Panc1 (cell line): Measurements from ENCODE around the gene ERG28. TPM values are rescaled to one million over a fixed set of nuclear protein-coding genes. Genes with fewer than 3 reads are reported as not detected.

Experiments used
- ATAC-seq: fragments of 200-7000 bp; cut with Tn5 transposase; 2 replicates; pipeline ENCODE4 v1.9.1; 2020; ENCODE audit warnings: mild to moderate bottlenecking, moderate library complexity
- BruUV-seq: library from RNA; stranded (reverse); fragments of 400-500 nt; replicated peaks from 2 replicates; lab custom pipeline; 2021; lab: Mats Ljungman, UMichigan
- CTCF ChIA-PET: fragments of 300-600 bp; sonication (Branson Sonifier 250); formaldehyde crosslinking; loops from one replicate; lab custom pipeline; 2022; ENCODE audit warnings: antibody characterized with exemption; lab: Charles Lee
- POLR2A ChIA-PET: fragments of 300-600 bp; sonication (Branson Sonifier 250); formaldehyde crosslinking; loops from one replicate; lab custom pipeline; 2022; ENCODE audit warnings: antibody characterized with exemption; lab: Charles Lee
- DNase-seq: peaks from one replicate; pipeline ENCODE4 v3.0.0-alpha.2; 2010; ENCODE audit warnings: low read depth, low spot score
- H3K27ac ChIP-seq: 2 replicates; pipeline ENCODE4 v1.5.1; 2011; ENCODE audit warnings: mild to moderate bottlenecking, low read length, inconsistent platforms
- H3K27me3 ChIP-seq: fragments of 200-500 bp; sonication (Bioruptor generic); 2 replicates; pipeline ENCODE4 v1.6.0; 2014; ENCODE audit warnings: low read length, inconsistent platforms; ENCODE audit not compliant: control insufficient read depth, insufficient read depth
- H3K36me3 ChIP-seq: fragments of 200-500 bp; sonication (Bioruptor generic); 2 replicates; pipeline ENCODE4 v1.5.1; 2014; ENCODE audit warnings: inconsistent platforms, mild to moderate bottlenecking, low read length, moderate library complexity; ENCODE audit not compliant: control insufficient read depth, insufficient read depth
- H3K4me1 ChIP-seq: 2 replicates; pipeline ENCODE4 v1.5.1; 2011; ENCODE audit warnings: inconsistent platforms, mild to moderate bottlenecking, low read length, moderate library complexity; ENCODE audit not compliant: control insufficient read depth, insufficient read depth
- H3K4me3 ChIP-seq, 2 experiments: 2 replicates each; pipeline ENCODE4 v1.5.1; 2011 to 2012; ENCODE audit warnings: low read depth in 2 of 2, low read length in 2 of 2, mild to moderate bottlenecking in 2 of 2, inconsistent platforms in 1 of 2, moderate library complexity in 1 of 2
- H3K9me3 ChIP-seq: fragments of 200-500 bp; sonication (Bioruptor generic); 2 replicates; pipeline ENCODE4 v1.5.1; 2014; ENCODE audit warnings: low read depth, mild to moderate bottlenecking, inconsistent platforms, low read length, moderate library complexity; ENCODE audit not compliant: control insufficient read depth, insufficient read depth
- POLR2AphosphoS5 ChIP-seq: IDR thresholded peaks from 2 replicates; pipeline ENCODE4 v1.6.1; 2012; ENCODE audit warnings: mild to moderate bottlenecking, low read depth, low read length, moderate library complexity
- SIN3A ChIP-seq: IDR thresholded peaks from 2 replicates; pipeline ENCODE4 v1.6.1; 2012; ENCODE audit warnings: low read depth, mild to moderate bottlenecking, low read length, moderate library complexity, borderline replicate concordance; ENCODE audit not compliant: insufficient read depth
- TCF7L2 ChIP-seq: IDR thresholded peaks from 2 replicates; pipeline ENCODE4 v1.6.1; 2011; ENCODE audit warnings: mild to moderate bottlenecking, low read depth, low read length, inconsistent platforms
- in situ Hi-C: cut with HindIII; loops from 2 replicates; pipeline ENCODE4 v1.10.0; 2016; ENCODE audit warnings: low sequenced_read_pairs, low pct_unique_long_range_greater_than_20kb
- intact Hi-C: fragments of 100-400 bp; cut with micrococcal nuclease; formaldehyde crosslinking; loops from one replicate; pipeline ENCODE4 v1.10.0; 2022; ENCODE audit not compliant: unreplicated experiment
- total RNA-seq: library from RNA; stranded (reverse); gene quantifications from one replicate; pipeline ENCODE4 v1.2.1, GENCODE V29; 2021; ENCODE audit not compliant: unreplicated experiment
- TF ChIP-seq, protein P1 (sequence below), 2 experiments: IDR thresholded peaks; 2 replicates each; pipeline ENCODE4 v1.6.1; 2011 to 2012; ENCODE audit warnings: low read depth in 2 of 2, control low read depth in 1 of 2, low read length in 1 of 2, mild to moderate bottlenecking in 1 of 2, moderate library complexity in 1 of 2; ENCODE audit not compliant: insufficient read depth in 1 of 2
- TF ChIP-seq, protein P2 (sequence below): fragments of 450-650 bp; IDR thresholded peaks from 2 replicates; pipeline ENCODE4 v1.5.1; 2017; ENCODE audit warnings: mild to moderate bottlenecking

ERG28 gene
- total RNA-seq, 1 experiment from 2014 or later: 23.1 TPM

DNA sequence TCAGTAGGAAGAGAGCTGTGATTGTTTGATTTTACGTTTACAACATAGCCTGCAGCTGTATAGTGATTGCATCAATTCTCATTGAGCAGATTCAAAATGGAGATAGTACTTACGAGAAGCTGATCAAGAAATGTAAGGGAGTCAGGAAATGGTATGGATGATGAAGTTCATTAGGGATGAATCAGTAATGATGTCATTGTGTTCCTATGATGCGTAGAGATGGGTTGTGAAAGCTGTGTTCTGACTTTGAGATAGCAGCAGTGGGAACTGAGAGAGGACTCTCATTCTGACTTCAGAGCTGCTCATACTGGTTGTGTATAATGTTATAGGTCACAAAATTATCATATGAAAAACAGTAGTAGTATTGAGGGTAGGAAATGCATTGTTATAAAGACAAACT lies 44.3 kb upstream of the ERG28 start:
- H3K27ac ChIP-seq: no peak overlapping the region
- CTCF ChIA-PET: interaction anchor here (0.6 to 0.7 kb wide), 2 partner anchors 51 to 127 kb away, joined by 3 to 5 read pairs; no protein-coding TSS in a partner anchor
- H3K4me1 ChIP-seq: no peaks in the 10 kb centered on the region
- POLR2A ChIA-PET: no interaction called here
- no peak for DNase-seq
- intact Hi-C loops: no loop called here
- H3K36me3 ChIP-seq: no peaks in the 10 kb centered on the region; the same call in 1 of the 2 replicates
- no TSS peak for BruUV-seq
- H3K9me3 ChIP-seq: no peaks in the 10 kb centered on the region
- in situ Hi-C loops: no loop called here
- TF ChIP-seq TCF7L2 (no peak), POLR2AphosphoS5 (no peak), SIN3A (no peak)
- TF ChIP-seq, protein P1, sequence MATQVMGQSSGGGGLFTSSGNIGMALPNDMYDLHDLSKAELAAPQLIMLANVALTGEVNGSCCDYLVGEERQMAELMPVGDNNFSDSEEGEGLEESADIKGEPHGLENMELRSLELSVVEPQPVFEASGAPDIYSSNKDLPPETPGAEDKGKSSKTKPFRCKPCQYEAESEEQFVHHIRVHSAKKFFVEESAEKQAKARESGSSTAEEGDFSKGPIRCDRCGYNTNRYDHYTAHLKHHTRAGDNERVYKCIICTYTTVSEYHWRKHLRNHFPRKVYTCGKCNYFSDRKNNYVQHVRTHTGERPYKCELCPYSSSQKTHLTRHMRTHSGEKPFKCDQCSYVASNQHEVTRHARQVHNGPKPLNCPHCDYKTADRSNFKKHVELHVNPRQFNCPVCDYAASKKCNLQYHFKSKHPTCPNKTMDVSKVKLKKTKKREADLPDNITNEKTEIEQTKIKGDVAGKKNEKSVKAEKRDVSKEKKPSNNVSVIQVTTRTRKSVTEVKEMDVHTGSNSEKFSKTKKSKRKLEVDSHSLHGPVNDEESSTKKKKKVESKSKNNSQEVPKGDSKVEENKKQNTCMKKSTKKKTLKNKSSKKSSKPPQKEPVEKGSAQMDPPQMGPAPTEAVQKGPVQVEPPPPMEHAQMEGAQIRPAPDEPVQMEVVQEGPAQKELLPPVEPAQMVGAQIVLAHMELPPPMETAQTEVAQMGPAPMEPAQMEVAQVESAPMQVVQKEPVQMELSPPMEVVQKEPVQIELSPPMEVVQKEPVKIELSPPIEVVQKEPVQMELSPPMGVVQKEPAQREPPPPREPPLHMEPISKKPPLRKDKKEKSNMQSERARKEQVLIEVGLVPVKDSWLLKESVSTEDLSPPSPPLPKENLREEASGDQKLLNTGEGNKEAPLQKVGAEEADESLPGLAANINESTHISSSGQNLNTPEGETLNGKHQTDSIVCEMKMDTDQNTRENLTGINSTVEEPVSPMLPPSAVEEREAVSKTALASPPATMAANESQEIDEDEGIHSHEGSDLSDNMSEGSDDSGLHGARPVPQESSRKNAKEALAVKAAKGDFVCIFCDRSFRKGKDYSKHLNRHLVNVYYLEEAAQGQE (IDR thresholded peaks at IDR 0.05; ENCODE audit: insufficient read depth in 1 of 2, low read depth in 2 of 2, low read length in 1 of 2): no peak
- TF ChIP-seq, protein P2, sequence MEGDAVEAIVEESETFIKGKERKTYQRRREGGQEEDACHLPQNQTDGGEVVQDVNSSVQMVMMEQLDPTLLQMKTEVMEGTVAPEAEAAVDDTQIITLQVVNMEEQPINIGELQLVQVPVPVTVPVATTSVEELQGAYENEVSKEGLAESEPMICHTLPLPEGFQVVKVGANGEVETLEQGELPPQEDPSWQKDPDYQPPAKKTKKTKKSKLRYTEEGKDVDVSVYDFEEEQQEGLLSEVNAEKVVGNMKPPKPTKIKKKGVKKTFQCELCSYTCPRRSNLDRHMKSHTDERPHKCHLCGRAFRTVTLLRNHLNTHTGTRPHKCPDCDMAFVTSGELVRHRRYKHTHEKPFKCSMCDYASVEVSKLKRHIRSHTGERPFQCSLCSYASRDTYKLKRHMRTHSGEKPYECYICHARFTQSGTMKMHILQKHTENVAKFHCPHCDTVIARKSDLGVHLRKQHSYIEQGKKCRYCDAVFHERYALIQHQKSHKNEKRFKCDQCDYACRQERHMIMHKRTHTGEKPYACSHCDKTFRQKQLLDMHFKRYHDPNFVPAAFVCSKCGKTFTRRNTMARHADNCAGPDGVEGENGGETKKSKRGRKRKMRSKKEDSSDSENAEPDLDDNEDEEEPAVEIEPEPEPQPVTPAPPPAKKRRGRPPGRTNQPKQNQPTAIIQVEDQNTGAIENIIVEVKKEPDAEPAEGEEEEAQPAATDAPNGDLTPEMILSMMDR: no peak
- H3K27me3 ChIP-seq: no peaks in the 10 kb centered on the region
- no peak for ATAC-seq
- no peak overlapping the region for H3K4me3 ChIP-seq

DNA sequence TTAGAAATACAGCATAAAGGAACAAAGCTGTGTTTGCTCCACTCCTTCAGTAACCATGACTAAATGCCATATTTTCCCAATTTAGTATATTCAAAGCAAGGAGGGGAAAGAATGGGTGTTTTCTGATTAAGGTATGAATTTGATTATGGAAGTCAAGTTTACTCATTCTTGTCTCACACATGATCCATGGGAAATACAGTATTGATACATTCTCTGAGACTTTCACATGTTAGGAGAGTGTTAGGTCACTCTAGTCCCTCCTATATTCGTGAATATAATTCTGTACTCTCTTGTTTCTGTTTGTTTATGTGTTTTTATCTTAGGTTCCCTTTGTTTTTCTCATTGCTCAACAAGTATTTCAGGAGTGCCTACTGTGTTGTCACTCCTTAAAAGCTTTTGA lies 42.8 kb upstream of the ERG28 start:
- no peaks in the 10 kb centered on the region for H3K4me1 ChIP-seq
- TF ChIP-seq POLR2AphosphoS5: no peak
- TF ChIP-seq, protein P1 (IDR thresholded peaks at IDR 0.05; ENCODE audit: insufficient read depth in 1 of 2, low read depth in 2 of 2, low read length in 1 of 2): no peak
- TF ChIP-seq, protein P2: no peak
- TF ChIP-seq SIN3A: no peak
- TF ChIP-seq TCF7L2: no peak
- BruUV-seq: no TSS peak
- intact Hi-C loops: no loop called here
- POLR2A ChIA-PET: no interaction called here
- H3K9me3 ChIP-seq: no peaks in the 10 kb centered on the region
- in situ Hi-C loops: no loop called here
- ATAC-seq (no peak), DNase-seq (no peak)
- CTCF ChIA-PET: no interaction called here
- H3K4me3 ChIP-seq: no peak overlapping the region
- H3K36me3 ChIP-seq: no peaks in the 10 kb centered on the region; the same call in 1 of the 2 replicates
- no peaks in the 10 kb centered on the region for H3K27me3 ChIP-seq
- H3K27ac ChIP-seq: no peak overlapping the region
